GM12801 (cell line): ENCODE measurements around the gene SLC22A1.

ENCODE experiments used
- CTCF ChIP-seq: IDR thresholded peaks from one replicate; pipeline ENCODE4 v1.5.1; 2011; ENCODE audit warnings: control low read depth; ENCODE audit not compliant: insufficient read length; ENCODE audit errors: extremely low read depth

Gene SLC22A1

GRCh38 chr6:160160450-160160849, 38.8 kb downstream of the SLC22A1 start:
- TF ChIP-seq CTCF = no peak

GRCh38 chr6:160160929-160161646, 39.5 kb downstream of the SLC22A1 start:
- TF ChIP-seq CTCF = no peak

GRCh38 chr6:160161647-160161986, 40.0 kb downstream of the SLC22A1 start:
- TF ChIP-seq CTCF = no peak

GRCh38 chr6:160162030-160162566, 40.5 kb downstream of the SLC22A1 start:
- no peak for TF ChIP-seq CTCF

GRCh38 chr6:160163425-160163824, 41.8 kb downstream of the SLC22A1 start:
- no peak for TF ChIP-seq CTCF

- no peak for TF ChIP-seq CTCF
Measured at GRCh38 chr6:160163912-160164311, 42.3 kb downstream of the SLC22A1 start.

- TF ChIP-seq CTCF = no peak
Measured at GRCh38 chr6:160167604-160168399, 46.2 kb downstream of the SLC22A1 start.
